GM21737 (cell line): ENCODE data around the gene SPESP1.
"Not testable (repeated sequence)": the region's sequence is repeated elsewhere in the genome, so short reads cannot be mapped to it uniquely, and the experiment has no call there.

Experiments
- ATAC-seq: cut with Tn5 transposase; IDR thresholded peaks from one replicate; pipeline ENCODE4 v1.9.1; 2021; ENCODE audit warnings: mild to moderate bottlenecking, moderate library complexity; ENCODE audit not compliant: unreplicated experiment

Gene SPESP1

GRCh38 chr15:68962465-68962864, 32.1 kb downstream of the SPESP1 start:
- no peak for ATAC-seq

GRCh38 chr15:68963719-68964118, 33.4 kb downstream of the SPESP1 start:
- not testable (repeated sequence) for ATAC-seq

- no peak for ATAC-seq
These were observed 36.7 kb downstream of the SPESP1 start for GRCh38 chr15:68966996-68967395.

DNA sequence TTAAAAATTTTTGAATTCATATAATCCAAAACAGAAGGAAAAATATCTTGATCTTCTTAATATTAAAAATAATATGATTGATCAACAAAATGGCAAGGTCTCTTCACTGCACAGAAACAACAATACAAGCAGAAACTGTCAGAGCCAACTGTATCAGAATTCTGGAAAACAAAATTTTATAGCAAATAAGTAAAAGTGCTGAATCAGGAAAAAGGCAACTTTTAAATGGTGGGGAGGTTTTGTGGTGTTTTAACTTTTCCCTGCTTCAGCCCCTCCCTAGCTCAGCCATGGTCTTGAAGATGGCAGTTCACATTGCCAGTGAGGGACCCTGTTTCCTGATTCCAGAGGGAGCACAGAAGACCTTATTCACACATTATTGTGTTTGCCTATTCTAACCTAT, 37.6 kb downstream of the SPESP1 start:
- ATAC-seq = no peak

DNA sequence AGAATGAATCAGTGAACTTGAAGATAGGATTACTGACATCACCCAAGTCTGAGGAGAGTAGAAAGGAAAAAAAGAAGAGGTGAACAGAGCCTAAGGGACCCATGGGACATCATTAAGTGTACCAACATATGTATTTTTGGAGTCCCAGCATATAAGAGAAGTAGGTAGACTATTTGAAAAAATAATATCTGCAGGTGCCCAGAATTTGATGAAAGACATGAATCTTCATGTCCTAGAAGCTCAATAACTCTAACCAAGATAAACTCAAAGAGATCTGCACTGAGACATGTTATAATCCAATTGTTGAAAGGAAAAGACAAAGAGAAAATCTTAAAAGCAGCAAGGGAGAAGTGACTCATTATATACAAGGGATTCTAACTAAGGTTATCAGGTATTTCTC, 39.0 kb downstream of the SPESP1 start:
- ATAC-seq = no peak

- no peak for ATAC-seq
These were observed 42.1 kb downstream of the SPESP1 start for GRCh38 chr15:68972201-68973065.

DNA sequence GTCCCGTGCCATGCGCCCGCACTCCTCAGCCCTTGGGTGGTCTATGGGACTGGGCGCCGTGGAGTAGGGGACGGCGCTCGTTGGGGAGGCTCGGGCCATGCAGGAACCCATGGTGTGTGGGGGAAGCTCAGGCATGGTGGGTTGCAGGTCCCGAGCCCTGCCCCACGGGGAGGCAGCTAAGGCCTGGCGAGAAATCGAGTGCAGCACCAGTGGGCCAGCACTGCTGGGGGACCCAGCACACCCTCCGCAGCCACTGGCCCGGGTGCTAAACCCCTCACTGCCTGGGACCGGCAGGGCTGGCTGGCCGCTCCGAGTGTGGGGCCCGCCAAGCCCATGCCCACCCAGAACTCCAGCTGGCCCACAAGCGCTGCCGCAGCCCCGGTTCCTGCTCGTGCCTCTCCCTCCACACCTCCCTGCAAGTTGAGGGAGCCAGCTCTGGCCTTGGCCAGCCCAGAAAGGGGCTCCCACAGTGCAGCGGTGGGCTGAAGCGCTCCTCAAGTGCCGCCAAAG, 45.4 kb downstream of the SPESP1 start:
- ATAC-seq = not testable (repeated sequence)

GRCh38 chr15:68977426-68977825, 47.1 kb downstream of the SPESP1 start:
- ATAC-seq = not testable (repeated sequence)

GRCh38 chr15:68979006-68979405, 48.7 kb downstream of the SPESP1 start:
- ATAC-seq = no peak

- ATAC-seq = no peak
These were observed 49.5 kb downstream of the SPESP1 start for GRCh38 chr15:68979816-68980215.

GRCh38 chr15:68980786-68981185, 50.5 kb downstream of the SPESP1 start:
- no peak for ATAC-seq

DNA sequence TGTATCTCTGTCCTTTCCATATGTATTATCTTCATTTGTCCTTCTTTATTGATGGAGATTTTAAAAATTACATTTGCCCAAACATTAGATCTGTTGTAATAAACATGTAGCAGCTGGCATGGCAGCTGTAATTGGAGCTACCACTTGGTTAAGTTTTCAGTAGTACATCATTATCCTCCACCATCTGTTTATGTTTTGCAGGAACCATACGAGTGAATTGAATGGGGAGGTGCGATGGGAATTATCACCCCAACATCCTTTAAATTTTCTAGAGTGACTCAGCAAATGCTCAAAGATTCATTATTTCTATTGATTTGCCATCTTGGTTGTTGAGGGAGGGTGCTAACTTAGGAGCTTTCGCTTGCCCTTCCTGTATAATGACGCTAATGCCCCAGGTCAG, 51.6 kb downstream of the SPESP1 start:
- ATAC-seq = no peak

DNA sequence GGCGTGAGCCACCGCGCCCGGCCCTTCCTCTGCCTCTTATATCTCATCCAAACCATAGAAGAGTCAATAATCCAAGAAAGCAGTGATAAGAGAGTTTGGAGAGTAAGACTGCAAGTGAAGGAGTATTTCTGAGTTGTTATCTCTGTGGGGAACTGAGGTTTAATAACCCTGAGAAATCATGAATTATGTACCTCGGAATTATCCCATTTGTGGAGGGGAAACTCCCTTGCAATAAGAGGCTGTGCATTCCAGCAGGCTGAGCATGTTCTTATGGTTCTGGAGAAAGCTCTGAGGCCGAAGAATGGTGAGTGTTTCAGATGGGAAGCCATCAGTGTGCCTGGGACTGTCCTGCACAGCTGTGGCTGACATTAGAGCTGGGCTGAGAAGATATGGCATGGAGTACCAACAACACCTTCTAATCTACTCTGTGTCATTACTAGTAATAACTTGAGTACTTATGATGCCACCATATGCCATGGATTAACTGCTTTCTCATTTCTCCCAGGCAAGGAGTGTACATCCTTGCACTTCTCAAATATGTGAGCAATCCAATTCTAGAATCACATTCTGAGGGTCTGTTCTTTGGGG, 52.7 kb downstream of the SPESP1 start:
- ATAC-seq = no peak

GRCh38 chr15:68983961-68984481, 53.7 kb downstream of the SPESP1 start:
- no peak for ATAC-seq

DNA sequence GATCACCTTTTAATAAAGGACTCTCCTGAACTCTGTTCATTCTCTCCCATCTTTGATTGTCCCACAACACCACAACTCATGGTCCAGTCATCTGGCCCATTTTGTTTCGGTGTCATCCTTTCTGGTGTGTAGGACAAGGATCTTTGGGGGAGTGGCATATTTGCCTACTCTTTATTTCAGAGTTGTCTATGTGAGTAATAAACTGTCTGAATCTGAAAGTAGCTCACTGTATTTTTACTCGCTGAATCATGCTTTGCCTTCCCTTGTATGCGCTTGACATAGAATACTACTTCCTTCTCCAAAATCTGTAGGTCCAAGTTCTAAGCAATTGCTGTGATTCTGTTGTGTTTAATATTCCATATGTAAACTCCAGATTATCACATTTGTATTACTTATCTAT, 54.3 kb downstream of the SPESP1 start:
- ATAC-seq = no peak

GRCh38 chr15:68985361-68985891, 55.1 kb downstream of the SPESP1 start:
- no peak for ATAC-seq

DNA sequence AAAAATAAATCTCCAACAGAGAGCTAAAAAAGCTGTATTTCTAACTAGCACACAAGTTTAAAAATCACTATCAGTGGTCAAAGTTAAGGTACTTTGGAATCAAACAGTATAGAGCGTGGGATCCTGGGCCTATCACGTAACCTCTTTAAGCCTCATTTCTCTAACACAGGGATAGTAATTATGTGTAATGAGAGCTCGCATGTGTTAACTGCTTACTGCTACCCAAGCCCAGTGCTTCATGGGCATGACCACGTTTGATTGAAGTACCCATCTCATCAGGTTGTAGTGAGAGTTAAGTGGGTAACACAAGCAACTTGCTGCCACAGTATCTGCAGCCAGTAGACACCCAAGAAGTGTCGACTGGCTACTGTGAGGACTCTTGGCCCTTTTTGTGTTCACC, 56.0 kb downstream of the SPESP1 start:
- no peak for ATAC-seq

GRCh38 chr15:68987120-68987519, 56.8 kb downstream of the SPESP1 start:
- no peak for ATAC-seq

DNA sequence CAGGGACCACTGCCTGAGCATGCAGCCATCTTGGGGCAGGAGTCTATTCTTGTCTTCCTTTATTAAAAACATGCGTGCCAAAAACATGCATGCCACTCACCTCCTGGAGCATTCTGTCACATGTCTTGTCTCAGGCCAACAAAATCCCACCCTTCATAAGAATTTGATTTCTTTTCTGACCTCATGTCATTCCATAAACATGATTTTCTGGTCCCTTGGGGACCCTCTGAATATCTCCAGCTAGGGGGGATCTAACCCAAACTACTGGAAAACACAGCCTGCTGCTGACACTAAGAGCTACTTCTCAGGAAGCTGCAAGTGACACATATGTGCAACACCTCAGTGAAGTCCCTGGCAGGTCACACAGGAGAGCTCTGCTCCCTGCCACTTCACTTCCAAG, 57.4 kb downstream of the SPESP1 start:
- no peak for ATAC-seq

GRCh38 chr15:68989541-68990230, 59.4 kb downstream of the SPESP1 start:
- no peak for ATAC-seq
